GM21447 (cell line): ENCODE data around the gene WHAMM.

Experiments used
- ATAC-seq: cut with Tn5 transposase; IDR thresholded peaks from one replicate; pipeline ENCODE4 v1.9.1; 2021; ENCODE audit not compliant: unreplicated experiment

Gene WHAMM

DNA sequence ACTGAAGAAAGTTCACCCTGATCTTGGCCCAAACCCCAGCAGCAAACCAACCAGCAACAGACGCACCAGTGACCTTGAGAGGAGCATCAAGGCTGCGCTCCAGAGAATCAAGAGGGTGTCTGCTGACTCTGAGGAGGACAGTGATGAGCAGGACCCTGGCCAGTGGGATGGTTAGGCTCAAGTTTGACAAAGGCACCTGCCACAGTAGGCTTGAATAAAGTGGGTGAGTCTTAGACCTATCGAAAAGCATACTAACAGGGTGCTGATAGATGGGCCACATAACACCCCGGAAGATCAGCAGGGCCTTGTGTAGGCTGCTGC is 23.9 kb downstream of the WHAMM start:
- ATAC-seq = no peak

DNA sequence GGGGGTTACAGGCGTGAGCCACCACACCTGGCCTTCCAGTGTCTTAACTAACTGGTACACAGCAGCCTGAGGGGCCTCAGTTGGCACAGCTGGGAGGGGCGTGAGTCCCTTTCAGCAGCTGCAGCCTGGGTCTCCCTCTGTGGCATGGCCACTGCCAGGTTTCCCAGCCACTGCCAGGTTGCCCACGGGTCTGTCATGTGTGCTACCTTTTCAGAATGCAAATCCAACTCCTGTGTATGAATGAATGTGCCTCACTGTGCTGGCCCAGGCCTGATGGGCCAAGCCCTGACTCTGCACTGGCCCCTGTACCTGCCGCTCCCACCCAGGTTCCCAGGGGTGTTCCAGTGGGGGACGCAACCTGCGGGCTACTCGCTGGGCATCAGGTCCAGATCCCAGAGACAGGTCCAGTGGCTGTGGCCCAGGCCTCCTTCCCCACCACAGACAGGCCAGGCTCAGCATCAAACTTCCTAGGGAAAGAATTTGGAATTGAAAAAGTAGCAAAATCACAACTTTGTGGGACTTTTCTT is 26.0 kb downstream of the WHAMM start:
- no peak for ATAC-seq

DNA sequence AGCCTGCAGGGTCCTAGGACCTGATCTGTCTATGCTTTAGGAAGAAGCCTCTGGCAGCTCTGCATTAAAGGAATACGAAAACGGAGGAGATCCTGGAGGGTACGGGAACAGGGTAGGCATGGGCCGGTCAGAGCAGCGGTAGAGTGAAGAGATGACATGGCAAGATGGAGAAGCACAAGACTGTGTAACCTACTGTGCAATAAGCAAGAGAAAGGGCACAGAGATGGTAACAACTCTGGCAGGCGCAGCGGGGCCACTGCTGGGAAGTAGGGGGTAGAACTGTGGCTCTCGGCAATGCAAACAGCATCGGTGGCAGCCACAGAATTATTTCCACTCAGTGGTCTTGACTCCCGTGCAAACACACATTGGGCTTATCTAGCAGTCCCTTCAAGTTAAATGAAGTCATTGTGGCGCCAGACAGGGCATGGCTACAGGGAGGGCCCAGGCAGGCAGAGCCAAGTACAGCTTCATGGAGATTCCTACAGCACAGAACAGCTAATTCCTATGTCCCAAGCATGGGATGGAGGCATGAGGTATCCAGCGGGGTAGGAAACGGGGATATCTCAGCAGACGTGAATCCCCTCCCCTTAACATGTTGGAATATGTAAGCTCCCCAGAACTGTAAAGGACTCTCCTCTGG is 28.8 kb downstream of the WHAMM start:
- ATAC-seq = no peak

DNA sequence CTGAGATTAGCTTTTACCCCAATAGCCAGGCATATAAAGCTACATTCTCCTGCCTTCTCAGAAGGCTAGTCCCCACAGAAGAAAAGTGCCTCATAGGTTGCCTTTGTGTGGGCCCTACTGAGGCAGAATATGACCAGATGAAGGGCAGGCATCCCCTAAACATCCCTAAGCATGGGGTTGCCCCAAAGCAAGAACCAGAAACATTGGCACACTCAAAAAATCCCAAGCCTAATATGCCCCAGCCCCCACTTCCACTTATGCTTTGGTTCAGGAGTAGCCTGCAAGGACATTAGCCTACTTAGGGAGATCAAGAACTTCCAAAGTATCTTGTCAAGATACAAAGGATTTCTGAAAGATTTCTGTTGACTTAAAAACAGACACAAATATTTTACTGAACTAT is 29.7 kb downstream of the WHAMM start:
- ATAC-seq = no peak

DNA sequence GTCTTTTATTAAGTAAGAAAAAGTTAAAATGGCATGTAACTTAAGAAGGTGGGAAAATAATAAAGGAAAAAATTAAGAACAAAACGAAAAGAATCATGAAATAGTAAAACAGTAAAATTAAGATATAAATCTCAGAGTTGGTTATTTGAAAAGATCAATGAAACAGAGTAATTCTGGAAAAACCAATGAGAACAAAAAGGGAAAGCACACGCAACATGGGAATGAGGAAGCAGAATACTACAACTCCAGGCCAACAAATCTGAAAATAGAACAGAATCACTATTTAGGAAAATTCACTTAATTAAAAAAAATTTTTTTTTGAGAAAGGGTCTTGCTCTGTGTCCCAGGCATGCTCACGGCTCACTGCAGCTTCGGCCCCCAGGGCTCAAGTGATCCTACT is 30.7 kb downstream of the WHAMM start:
- no peak for ATAC-seq

DNA sequence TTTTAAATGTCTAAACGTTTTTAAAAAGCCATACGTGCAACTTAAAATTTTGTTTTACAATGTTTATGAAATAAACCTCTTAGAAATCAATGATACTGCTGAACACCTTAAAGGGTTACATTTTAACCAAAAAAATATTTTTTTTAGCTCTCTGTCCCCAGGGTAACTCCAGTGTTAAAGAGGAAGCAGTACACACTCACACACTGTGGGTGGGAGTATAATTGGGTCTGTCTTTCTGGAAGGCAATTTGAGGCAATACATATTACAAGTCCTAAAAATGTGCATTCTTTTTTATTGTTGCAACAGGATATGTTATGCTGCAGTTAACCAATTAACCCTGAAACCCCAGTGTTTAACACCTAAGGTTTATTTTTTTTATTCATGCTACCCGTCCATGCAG is 34.1 kb downstream of the WHAMM start:
- no peak for ATAC-seq

DNA sequence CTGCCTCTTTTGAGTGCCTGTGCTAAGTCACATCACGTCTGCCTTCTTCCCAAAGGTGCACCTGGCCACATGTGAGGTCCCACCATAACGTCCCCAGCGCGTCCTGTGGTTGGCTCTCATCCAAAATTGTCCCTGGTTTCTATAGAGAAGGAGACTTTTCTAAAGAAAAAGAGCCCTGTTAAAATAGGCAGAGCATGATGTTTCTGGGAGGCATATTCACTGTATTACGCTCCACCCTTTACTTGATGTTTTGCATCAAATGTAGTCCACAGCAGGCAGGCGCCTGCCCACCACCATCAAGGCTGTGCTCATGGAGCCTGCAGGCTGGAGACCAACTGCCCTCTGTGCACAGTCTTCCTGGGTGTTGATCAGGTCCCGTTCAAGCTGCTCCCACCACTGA is 36.3 kb downstream of the WHAMM start:
- ATAC-seq = no peak

DNA sequence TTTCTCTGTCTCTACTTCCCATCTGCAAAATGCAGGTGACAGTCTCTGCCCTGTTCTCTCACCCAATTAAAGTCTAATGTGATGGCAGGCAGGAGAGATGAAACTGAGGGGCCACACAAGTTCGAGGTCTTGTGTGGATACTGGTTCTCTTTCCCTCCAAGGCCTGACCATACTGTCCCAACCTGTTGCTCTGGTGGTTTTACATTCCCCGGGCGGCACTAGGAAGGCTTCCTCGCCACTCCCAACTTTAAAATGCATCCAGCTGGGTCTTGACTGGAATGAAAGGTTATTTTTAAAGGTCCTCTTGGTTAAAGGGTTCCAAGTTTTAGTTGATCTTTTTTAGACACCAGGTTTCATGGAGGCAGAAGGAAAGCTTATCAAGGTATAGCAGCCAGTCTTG is 37.2 kb downstream of the WHAMM start:
- no peak for ATAC-seq

DNA sequence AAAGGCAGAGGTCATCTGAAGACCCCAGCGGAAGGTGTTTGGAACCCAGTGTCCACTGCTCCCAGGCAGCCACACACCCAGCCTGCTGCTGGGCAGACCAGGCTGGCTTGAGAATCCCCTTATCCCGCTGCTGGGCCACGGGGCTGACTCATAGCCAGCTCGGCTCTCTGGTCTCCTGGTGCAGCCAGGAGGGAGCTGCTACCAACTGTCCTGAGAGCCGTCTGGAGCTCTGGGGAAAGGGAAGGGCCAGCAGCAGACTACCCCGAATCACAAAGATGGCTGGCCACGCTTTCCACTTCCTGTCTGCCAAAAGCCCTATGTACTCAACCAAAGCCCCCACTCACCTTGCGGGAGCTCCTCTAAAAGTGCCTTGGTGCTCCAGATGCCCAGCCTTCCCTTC is 38.3 kb downstream of the WHAMM start:
- no peak for ATAC-seq

DNA sequence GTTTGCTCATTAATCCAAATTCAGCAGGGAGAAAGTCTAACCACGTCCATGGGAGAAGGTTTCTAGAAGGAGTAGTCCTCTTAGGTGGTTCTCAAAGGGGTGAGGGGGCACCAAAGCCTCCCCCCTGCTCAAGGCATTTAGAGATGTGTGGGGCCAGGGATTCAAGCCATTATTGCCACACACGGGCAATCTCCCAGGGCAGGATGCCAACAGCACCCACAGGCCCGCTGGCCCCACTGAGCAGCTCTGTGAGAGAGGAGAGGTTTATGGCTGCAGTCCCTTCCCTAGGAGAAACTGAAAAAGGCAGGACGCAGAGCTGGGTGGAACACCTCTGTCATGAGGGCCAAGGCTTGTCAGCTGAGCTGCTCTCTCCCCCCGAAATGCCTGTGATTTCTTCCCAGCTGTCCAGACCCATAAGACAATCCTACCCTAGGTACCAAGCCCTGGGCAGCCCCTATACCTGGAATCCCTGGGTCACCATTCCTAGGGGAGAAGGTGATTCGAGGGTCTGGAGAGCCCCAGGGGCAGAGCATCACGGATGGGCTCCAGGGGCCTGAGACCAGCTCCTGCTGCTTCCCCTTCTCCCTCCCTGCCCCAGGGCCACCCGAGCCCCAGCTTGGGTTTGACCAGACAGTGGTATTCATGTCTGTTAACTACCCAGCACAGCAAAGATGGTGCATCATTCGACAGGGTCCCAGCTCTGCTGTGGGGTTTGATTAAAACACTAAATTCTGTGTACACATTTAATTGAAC is 39.0 kb downstream of the WHAMM start:
- ATAC-seq = no peak

DNA sequence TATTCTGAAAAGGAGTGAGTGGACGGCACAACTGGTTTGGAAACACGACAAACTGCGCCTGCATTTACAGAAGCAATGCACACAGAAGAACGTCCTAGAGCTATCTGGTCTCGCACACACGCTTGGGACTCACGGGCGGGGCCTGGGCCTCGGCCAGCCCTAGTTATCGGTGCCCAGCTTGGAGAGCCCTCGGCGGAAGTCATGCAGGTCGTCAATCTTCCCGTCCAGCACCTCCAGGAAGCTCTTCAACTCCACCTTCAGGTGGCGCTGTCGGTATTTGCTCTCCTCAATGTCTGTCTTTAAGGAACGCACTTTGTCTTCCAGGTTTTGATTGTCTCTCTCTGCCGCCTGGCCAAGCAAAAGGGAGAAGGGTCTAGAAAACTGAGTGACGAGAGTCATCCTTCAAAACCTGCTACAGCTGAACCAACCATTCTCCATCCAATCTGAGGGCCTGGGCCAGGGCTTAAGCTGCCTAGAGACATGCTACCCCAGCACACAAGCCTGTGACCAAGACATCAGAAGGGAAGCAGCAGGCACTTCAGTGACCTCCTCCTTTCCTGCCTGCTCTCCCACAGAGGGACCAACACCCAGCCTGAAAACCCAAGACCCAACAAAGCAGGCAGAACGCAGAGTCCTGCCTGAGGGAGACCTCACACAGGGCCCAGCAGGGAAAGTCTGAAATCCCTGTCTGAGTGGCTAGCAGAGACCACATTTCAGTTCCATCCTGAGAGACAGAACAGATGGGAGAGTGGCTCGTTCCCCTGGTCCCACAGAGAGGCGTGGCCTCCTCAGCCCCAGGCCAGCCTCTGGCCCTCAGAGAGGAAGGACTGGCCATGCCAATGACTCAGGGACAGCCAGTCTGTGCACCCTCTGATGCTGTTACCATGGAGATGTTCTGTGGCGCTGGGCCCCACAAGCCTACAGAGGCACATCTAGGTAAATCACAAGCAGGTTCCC is 40.4 kb downstream of the WHAMM start:
- ATAC-seq = no peak

DNA sequence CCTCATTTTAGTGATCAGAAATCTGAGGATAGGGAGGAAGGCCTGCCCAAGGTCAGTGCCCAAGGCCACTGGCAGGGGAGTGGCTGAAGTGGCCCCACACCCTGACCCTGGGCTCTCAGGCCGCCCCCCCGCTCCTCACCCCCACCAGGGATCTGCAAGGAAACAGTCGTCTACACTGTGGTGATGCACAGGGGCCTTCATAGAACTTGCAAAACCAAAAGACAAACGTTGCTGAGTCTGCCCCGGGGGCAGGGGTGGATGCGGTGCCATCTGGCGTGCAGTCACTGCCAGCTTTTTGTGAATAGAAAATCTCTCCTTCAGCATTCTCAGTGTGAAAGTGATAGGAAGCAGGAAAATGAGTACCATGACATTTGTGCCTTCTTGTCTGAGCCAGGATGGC is 41.3 kb downstream of the WHAMM start:
- no peak for ATAC-seq

DNA sequence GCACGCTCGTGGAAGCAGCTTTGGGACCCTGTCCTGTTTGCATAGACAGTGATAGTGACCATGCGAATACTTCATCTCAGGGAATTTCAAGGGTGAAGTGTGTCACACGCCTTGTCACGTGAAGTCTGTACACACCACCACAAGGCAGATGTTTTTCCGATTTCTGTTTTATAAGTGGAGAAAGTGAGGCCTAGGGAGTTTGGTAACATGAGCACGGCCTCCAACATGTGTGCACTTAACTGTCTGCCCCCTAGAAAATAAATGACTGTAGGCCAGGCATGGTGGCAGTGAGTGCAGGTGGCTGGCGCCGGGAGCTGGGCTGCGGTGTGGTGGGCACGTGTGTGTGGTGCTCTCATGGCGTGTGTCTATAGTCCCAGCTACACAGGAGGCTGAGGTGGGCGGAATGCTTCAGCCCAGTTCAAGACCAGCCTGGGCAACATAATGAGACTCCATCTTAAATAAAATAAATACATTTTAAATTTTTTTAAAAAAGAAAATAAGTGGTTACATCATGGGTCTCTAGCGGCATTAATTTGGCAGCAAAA is 42.0 kb downstream of the WHAMM start:
- no peak for ATAC-seq

DNA sequence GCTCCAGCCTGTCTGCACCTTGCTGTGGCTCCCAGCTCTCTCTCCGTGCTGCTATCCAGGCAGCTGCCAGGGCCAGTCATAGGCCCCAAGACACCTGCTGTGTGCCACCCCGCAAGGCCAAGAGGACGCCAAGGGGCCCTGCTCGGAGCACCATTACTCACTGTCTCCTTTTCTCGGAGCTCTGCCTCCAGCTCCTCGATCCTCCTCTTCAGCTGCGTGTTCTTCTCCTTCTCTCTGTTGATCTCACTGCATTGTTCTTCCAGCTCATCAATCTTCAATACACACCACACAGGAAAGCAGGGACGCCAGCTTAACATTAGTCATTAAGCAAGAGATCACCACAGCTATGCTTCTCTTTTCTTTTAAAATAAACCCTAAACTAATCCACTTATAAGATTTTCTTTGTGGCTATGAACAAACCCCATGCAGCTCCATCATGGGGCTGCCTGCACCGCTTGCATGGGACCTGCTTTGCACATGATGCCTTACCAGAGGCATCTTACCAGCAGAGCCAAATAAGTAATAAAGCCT is 42.6 kb downstream of the WHAMM start:
- no peak for ATAC-seq

DNA sequence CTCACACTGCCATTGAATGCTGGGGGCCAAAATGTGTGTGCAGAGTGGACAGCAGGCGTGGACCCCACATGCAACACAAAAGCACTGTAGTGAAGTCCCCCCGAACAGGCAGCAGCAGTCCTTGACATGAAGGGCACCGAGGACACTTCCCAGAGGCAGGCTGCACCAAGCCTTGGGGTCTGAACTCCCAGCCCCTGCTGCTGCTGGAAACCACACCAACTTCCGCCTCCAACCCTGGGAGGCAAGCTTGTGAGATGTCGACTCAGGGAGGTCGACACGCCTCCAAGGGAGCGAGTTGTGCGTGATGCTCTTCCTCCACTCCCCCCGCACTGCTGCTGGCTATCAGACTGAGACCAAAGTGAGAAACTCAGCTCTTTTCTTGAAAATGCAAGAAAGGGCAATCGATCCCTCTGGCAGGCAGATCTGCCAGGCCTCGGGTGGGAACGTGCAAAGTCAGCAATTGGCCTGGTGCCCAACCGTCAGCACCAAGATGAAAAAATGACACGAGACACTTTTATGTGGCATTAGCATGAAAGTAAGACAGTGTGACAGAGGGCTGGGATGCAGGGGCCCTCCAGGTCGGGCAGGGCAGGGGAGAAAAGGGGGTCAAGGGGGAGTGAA is 43.6 kb downstream of the WHAMM start:
- no peak for ATAC-seq

DNA sequence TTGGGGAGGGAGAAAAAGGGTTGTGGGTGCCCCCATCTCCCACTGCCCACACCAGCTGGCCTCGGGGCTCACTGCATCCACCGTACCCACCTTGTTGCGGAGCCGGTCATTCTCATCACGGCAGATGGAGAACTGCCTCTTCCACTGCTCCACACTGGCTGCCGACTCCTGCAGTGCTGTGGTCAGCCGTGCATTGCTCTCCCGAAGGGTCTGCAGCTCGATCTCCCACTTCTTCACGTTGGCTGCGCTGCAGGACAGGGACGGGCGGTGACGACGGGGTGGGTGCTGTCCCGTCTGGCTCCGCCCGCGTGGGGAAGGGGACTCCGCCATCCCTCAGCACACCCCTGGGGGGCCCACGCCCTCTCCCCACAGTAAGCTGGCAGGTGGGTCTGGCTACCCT is 45.1 kb downstream of the WHAMM start:
- no peak for ATAC-seq

DNA sequence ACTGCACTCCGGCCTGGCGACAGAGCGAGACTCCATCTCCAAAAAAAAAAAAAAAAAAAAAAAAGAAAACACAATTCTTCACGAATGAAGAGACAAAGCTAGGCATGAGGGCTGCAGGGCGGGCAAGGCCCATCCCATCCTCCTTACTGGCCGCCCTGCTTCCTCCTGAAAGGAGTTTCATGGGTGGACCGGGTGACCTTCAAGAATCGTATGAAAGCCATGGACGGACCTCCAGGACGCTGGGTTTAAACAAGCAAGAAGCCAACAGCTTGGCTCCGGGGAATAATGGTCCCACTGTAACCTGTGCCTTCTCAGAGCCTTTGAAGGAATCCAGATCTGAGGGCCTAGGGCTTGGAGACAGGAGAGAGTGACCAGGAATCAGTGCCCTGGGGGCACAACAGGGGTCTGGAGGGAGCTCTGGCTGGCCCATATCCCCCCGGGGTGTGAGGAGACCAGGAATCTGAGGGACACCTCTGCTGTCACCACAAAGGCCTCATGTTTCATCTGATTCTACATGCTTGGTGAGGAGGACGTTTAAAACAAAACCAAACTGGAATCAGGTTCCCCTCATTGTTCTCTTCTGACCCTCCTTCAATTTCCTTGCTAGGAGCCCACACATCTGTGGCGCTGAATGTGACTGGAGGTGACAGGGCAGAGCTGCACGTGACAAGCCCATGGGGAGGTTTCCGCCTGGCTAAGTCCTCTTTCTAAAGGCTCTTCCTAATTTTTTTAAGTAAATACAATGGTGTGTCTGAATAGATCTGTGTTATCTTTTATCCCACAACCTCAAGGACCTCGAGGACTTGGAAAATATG is 46.1 kb downstream of the WHAMM start:
- ATAC-seq = no peak

DNA sequence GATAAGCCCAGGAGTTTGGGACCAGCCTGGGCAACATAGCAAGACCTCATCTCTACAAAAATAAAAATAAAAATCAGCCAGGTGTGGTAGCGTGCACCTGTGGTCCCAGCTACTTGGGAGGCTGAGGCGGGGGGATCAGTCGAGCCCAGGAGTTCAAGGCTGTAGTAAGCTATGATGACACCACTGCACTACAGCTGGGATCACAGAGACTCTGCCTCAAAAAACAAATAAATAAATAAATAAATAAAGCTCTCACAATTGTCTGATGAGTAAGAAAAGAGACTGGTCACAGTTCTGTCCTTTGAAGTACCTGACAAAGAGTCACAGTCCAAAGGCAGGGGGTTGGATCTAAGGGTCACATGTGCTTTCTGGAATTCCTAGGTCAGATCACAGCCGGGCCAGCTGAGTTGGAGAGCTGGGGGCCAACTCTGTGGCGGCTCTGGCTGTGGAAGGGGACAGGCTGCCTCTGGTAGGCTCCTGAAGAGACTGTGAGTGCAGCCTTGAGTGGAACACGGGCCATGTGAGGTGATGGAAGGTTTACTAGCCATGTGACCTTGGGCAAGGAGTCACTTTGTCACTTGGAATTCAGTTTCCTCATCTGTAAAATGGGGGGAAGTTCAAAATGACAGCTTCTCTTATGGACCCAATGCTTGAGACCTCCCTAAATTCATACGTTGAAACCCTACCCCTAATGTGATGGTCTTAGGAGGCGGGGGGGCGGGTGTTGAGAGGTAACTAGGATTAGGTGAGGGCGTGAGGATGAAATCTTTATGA is 47.2 kb downstream of the WHAMM start:
- ATAC-seq = no peak

DNA sequence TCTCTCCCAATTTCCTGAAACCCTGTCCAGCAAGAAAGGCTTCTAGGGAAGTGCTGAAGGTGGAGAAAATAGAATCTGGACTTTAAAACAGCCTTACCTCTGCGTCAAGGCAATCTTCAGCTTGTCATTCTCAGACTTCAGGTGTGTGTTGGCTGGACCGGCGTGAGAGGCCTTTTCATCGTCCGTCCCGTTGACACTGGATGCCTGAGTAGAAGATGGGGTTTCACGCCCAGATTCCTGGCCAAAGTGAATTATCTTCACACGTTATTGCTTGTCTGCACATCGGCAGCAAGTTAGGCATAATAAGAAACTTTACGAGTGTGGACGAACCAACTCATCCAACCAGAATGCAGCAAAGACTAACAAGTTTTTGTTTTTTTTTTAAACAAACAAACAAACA is 49.5 kb downstream of the WHAMM start:
- no peak for ATAC-seq
